Mesenteric fat pad (tissue), 1 donor: Measurements from ENCODE around the gene OR5AC2. TPM values are rescaled to one million over a fixed set of nuclear protein-coding genes. Genes with fewer than 3 reads are reported as not detected.

ENCODE experiments used
- total RNA-seq: library from RNA; stranded (reverse); fragmentation: NEBNext Ultra II Directional; extraction: Animal tissue kit (Norgen Biotek cat#: 25700); gene quantifications from one replicate; pipeline ENCODE4 v1.2.1, GENCODE V29; 2021
- donor health status: DM: yes; HTN: yes; CAD: no.

The OR5AC2 gene
- total RNA-seq, 1 donor from 2014 or later, result not detected

Other genes starting within 250 kb of the OR5AC2 start
- gene RIOX2, start 114.7 kb upstream of the OR5AC2 start, total RNA-seq, result 35.2 TPM
- gene GABRR3, start 51.9 kb upstream of the OR5AC2 start, total RNA-seq, result not detected
- gene OR5H1, start 43.5 kb downstream of the OR5AC2 start, total RNA-seq, result not detected
- gene OR5H14, start 60.3 kb downstream of the OR5AC2 start, total RNA-seq, result not detected
- gene OR5H15, start 79.5 kb downstream of the OR5AC2 start, total RNA-seq, result not detected
- gene OR5H6, start 177.1 kb downstream of the OR5AC2 start, total RNA-seq, result not detected
- gene OR5H2, start 195.3 kb downstream of the OR5AC2 start, total RNA-seq, result not detected